EL (cell line): ENCODE results near the gene PICK1.
A peak's percentile ranks its signal among the peaks of the same experiment; 100 is the strongest.
"Not testable (repeated sequence)": the region's sequence is repeated elsewhere in the genome, so short reads cannot be mapped to it uniquely, and the experiment has no call there.

Experiments used
- DNase-seq: peaks from one replicate; pipeline ENCODE4 v3.0.0-alpha.2; 2016

The PICK1 gene

GRCh38 chr22:38075105-38075825 lies 18.1 kb downstream of the PICK1 start:
- no peak for DNase-seq

GRCh38 chr22:38075961-38076360 lies 18.8 kb downstream of the PICK1 start:
- DNase-seq, result no peak

- no peak for DNase-seq
These were observed 19.9 kb downstream of the PICK1 start for GRCh38 chr22:38077096-38077495.

GRCh38 chr22:38077595-38077994 lies 20.4 kb downstream of the PICK1 start:
- DNase-seq, result no peak

GRCh38 chr22:38078046-38078840 lies 21.0 kb downstream of the PICK1 start:
- no peak for DNase-seq

DNA sequence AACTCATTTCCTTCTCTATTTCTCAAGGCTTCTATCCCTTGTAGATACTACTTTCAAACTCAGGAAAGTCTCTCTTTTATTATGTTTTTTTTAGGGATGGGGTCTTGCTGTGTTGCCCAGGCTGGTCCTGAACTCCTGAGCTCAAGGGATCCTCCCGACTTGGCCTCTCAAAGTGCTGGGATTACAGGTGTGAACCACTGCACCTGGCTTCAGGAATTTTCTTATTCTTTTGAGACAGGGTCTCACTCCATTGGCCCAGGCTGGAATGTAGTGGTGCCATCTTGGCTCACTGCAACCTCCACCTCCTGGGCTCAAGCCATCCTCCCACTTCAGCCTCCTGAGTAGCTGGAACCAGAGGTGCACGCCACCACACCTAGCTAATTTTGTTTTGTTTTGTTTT lies 22.0 kb downstream of the PICK1 start:
- not testable (repeated sequence) for DNase-seq

- no peak for DNase-seq
These were observed 22.6 kb downstream of the PICK1 start for GRCh38 chr22:38079804-38080203.

GRCh38 chr22:38080474-38080849 lies 23.3 kb downstream of the PICK1 start:
- no peak for DNase-seq

DNA sequence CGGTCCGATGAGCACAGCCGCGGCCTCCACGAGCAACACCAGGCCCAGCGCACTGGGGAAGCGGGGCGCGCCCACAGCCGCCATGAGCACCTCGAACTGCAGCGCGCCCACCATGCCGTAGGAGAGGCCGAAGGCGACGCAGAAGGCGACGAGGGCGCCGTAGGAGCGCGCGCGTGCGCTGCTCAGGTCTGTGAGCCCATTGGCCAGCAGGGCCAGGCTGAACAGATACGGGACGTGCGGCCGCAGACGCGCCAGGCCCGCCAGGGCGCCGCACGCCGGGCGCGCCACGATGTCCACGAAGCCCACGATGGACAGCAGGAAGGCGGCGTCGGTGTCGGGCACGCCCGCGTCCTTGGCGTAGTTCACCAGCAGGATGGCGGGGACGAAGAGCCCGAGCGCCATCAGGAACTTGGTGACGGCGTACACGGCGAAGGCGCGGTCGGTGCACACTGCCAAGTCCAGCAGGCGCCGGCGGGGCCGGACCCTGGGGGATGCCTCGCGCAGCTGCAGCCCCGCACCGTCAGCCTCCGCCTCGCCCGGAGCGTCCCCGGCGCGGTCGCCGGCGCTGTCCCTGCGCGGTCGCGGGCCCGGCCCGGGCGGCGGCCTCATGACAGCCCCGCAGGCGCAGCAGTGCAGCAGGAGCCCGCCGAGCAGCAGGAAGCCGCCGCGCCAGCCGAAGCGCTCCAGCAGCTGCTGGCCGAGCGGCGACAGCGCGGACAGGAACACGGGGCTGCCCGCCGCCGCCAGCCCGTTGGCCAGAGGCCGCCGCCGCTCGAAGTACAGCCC lies 23.8 kb downstream of the PICK1 start:
- DNase-seq, result peak; percentile 39

- DNase-seq, result no peak
These were observed 24.4 kb downstream of the PICK1 start for GRCh38 chr22:38081636-38081940.

DNA sequence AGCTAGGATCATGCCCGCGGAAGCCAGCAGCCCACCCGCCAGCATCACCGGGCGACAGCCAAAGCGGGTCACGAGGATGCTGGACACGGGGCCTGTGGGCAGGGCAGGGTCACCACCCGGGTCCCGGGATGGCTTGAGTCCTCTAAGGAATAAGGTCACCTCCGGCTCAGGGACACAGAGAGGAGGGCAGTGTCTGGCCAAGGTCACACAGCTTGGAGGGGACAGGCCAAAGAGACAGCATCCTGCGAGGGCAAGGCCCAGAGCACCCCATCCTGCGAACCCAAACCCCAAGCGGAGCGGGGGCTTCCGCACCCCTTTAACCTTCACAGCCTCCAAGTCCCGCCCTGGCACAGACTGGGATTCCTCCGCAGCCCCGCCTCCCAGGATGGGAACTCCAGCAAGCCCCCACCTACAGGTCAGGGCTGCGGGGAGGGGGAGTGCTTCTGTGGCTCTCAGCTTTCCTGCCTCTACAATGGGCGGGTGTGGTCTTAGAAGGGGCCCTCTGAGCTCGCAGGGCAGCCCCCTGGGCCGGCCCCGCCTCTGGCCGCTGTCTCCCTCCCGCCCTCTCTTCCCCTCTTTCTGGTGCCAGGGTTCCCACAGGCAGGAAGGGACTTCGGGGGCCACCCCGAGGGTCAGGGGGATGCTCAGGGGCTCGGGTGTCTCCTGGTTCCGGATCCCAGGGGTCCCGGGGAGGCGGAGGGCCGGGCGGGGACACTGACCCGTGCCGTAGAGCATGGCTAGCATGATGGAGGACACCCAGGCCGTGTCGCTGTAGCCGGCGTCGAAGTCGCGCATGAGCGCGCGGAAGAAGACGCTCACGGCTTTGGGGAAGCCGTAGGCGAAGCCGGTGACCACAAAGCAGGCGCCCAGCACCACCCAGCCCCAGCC lies 25.0 kb downstream of the PICK1 start:
- no peak for DNase-seq

- DNase-seq, result no peak
These were observed 25.9 kb downstream of the PICK1 start for GRCh38 chr22:38082986-38083710.

DNA sequence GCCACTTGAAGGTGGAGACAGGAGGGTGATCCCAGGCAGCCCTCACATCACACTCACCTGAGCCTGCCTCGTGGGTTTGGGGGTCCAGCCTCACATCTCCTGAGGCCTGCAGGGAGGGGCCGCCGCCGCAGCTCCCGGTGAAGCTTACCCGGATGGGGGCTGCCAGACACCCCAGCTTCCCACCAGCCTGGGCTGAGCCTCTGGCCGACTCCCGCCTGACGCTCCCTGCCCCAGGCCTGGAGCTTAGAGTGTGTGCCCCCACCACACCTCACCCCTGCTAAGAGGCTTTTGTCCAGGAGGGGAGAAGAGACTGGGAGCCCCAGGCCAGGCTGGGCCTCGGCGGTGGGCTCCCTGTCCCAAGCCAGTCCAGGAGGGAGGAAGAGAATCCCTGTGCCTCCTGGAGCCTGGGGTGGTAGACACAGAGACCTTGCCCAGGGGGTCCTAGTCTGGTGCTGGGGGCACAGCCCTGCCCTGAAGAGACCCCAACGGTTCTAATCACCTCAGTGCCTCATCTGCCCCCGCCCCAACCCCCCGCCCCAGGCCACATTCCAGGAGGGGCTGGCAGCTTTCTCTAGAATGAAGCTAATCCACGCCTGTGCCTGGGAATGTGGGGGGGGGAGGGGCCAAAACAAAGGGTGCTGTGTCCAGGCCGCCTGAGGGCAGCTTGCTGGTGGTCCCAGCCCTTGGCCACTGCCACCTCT lies 26.9 kb downstream of the PICK1 start, which contains the start of gene SLC16A8:
Gene SLC16A8 (minus strand): TSS at position 254 of the 701 bp plus-strand sequence. CDS start 1,311 bp downstream, outside the sequence.
- no peak for DNase-seq

- no peak for DNase-seq
These were observed 27.9 kb downstream of the PICK1 start for GRCh38 chr22:38085056-38085455.

DNA sequence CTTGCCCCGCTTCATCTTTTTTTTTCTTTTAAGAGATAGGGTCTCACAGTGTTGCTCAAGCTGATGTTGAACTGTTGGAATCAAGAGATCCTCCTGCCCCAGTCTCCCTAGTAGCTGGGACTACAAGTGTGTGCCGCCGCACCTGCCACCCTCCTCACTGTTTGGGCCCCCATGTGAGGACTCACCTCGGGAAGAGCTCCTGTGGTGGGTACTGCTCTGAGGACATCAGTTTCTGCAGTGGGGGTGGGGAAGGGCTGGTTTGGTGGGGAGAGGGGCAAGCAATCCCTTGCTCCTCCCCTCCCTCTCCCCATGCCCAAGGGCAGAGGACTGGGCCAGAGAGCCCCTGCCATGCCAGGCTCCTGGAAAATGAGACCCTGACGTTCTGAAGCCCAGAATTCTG lies 28.3 kb downstream of the PICK1 start:
- DNase-seq, result no peak

- DNase-seq, result no peak
These were observed 29.0 kb downstream of the PICK1 start for GRCh38 chr22:38086001-38086845.

GRCh38 chr22:38086942-38087341 lies 29.7 kb downstream of the PICK1 start:
- no peak for DNase-seq

GRCh38 chr22:38087855-38088254 lies 30.7 kb downstream of the PICK1 start:
- DNase-seq, result no peak

GRCh38 chr22:38088629-38089473 lies 31.6 kb downstream of the PICK1 start:
- DNase-seq, result peak; percentile 22
